ENCODE data around the gene SFXN2. TPM values are rescaled to one million over a fixed set of nuclear protein-coding genes. Genes with fewer than 3 reads are reported as not detected.
A peak's percentile ranks its signal among the peaks of the same experiment; 100 is the strongest.

The SFXN2 gene
- total and polyA plus RNA-seq, 8 donors, result 15.7 to 21.0 (median 17.9) TPM

- TF ChIP-seq, protein P1, sequence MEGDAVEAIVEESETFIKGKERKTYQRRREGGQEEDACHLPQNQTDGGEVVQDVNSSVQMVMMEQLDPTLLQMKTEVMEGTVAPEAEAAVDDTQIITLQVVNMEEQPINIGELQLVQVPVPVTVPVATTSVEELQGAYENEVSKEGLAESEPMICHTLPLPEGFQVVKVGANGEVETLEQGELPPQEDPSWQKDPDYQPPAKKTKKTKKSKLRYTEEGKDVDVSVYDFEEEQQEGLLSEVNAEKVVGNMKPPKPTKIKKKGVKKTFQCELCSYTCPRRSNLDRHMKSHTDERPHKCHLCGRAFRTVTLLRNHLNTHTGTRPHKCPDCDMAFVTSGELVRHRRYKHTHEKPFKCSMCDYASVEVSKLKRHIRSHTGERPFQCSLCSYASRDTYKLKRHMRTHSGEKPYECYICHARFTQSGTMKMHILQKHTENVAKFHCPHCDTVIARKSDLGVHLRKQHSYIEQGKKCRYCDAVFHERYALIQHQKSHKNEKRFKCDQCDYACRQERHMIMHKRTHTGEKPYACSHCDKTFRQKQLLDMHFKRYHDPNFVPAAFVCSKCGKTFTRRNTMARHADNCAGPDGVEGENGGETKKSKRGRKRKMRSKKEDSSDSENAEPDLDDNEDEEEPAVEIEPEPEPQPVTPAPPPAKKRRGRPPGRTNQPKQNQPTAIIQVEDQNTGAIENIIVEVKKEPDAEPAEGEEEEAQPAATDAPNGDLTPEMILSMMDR (IDR thresholded peaks at IDR 0.05), result no peak
- Histone ChIP-seq H3K27me3 (no peaks in the 10 kb centered on the region), H3K4me1 (peaks cover 8 to 24% of the 10 kb centered on the region in 2 donors), H3K4me3 (no peak overlapping the region), H3K36me3 (peaks cover 0 to 3% of the 10 kb centered on the region in 2 donors), H3K27ac (peak overlapping the region; percentile 50 to 67), H3K9me3 (no peaks in the 10 kb centered on the region)
- ATAC-seq, result peak; percentile 53
- no peak for DNase-seq
- intact Hi-C loops (cut with DNase I), result loop anchor here in 1 of 2 donors (10.0 kb wide), 1 partner anchor 62 kb away; no protein-coding TSS in a partner anchor
Measured at GRCh38 chr10:102752266-102752930, 38.0 kb downstream of the SFXN2 start.

DNA sequence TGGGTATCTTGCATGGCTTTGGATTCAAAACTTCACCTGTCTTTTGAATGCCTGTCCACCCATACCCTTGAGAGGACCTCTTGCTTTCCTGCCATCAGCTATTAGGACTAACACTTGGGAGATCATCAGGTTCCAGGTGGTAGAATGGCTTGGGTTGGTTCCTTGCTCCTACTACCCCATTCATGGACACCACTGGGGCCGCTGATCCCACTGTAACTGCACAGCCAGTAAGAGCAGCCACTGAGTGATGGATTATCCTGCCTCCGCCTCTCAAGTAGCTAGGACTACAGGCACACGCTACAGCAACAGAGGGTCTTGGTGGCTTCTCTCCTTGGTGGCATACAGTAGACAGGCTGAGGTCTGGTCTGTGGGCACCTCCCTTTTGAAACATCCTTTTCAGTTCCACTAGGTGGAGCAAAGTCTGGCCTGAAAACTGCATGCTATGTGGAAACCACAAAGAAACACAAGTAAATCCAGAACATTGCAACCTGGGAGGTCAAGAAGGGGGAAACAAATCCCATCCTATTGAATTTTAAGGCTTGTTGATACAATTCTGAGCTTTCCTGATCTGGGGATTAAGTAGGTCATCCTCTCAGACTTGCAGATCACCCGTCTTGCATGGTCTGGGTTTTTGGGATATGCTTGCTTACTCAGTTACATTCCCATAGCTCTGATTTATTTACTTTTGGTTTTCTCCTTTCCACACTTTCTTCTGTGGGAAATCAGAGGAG lies 38.7 kb downstream of the SFXN2 start:
- Histone ChIP-seq H3K9me3 (no peaks in the 10 kb centered on the region), H3K4me1 (peaks cover 8 to 25% of the 10 kb centered on the region in 2 donors), H3K4me3 (no peak overlapping the region), H3K27me3 (no peaks in the 10 kb centered on the region), H3K36me3 (no peaks in the 10 kb centered on the region), H3K27ac (peak overlapping the region; percentile 50 to 67)
- ATAC-seq (peak; percentile 91), DNase-seq (no peak)
- intact Hi-C loops (cut with DNase I), result loop anchor here in 1 of 2 donors (10.0 kb wide), 1 partner anchor 62 kb away; no protein-coding TSS in a partner anchor
- TF ChIP-seq, protein P1 (IDR thresholded peaks at IDR 0.05), result peak; percentile 38 to 42

DNA sequence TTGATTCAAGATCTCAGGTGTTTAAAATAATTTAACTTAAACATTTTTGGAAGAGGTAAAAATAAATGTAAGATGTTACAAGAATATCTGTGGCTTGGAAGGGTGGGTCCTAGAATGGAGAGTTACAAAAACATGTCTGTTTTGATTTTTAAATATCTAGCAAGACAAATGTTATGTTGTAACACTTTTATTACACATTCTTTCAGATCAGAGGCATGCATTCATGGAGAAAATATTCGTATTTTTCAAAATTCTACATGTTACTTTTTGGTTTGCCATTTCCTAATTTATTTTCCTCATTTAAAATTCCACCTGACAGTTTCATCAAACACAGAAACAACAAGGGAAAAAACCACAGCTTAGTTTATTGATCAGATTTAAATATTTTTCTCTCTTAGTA lies 39.3 kb downstream of the SFXN2 start:
- H3K27ac ChIP-seq, result peak overlapping the region; percentile 50 to 67
- H3K4me3 ChIP-seq, result no peak overlapping the region
- no peak for ATAC-seq
- no peak for DNase-seq
- no peaks in the 10 kb centered on the region for H3K9me3 ChIP-seq
- intact Hi-C loops (cut with DNase I), result loop anchor here in 1 of 2 donors (10.0 kb wide), 1 partner anchor 61 kb away; no protein-coding TSS in a partner anchor
- H3K4me1 ChIP-seq, result peaks cover 8 to 31% of the 10 kb centered on the region in 2 donors
- TF ChIP-seq, protein P1 (IDR thresholded peaks at IDR 0.05), result no peak
- H3K36me3 ChIP-seq, result no peaks in the 10 kb centered on the region
- H3K27me3 ChIP-seq, result no peaks in the 10 kb centered on the region

DNA sequence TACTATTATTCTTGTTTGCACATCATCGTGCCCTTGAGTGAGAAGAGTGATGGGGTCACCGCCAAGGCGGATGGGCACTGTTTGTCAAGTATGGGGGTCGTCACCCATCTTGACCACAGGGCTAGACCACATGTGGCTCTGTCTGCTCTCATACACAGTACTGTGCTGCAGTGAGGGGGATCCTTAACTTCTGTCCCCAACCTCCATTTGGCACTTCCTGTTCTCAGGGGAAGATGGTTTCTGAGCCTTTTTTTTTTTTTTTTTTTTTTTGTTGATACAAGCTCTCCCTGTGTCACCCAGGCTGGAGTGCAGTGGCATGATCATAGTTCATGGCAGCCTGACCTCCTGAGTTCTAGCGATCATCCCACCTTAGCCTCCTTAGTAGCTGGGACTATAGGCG lies 42.9 kb downstream of the SFXN2 start:
- intact Hi-C loops (cut with DNase I), result loop anchor here in 1 of 2 donors (10.0 kb wide), 1 partner anchor 57 kb away; no protein-coding TSS in a partner anchor
- peaks cover 8 to 31% of the 10 kb centered on the region in 2 donors for H3K4me1 ChIP-seq

More for the DNA sequence above, 42.9 kb downstream of the SFXN2 start:
- no peaks in the 10 kb centered on the region for H3K27me3 ChIP-seq
- no peak overlapping the region for H3K27ac ChIP-seq
- ATAC-seq (no peak), DNase-seq (no peak)
- no peak overlapping the region for H3K4me3 ChIP-seq
- no peaks in the 10 kb centered on the region for H3K9me3 ChIP-seq
- H3K36me3 ChIP-seq, result no peaks in the 10 kb centered on the region
- TF ChIP-seq, protein P1 (IDR thresholded peaks at IDR 0.05), result no peak
